ENCODE data around the gene DYSF. TPM values are rescaled to one million over a fixed set of nuclear protein-coding genes. Genes with fewer than 3 reads are reported as not detected.

The DYSF gene
- total RNA-seq, 2 experiments from 2014 or later: not detected

DNA sequence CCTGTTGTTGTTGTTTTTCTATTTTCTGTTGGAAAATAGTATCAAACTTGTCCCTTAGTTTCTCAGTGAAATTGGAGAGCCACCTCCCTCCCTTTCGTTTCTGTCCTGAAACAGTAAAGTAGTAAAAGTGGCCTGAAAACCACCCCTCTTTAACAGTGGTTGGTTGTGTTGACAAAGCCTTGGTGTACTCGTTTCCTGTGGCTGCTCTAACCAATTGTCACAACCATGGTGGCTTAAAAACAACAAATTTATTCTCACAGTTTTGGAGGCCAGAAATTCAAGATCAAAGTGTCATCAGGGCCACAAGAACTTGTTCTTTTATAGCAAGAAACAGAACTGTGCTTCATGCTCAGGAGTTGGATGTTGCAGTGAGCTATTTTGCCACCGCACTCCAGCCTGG, 4.0 kb upstream of the DYSF start:
- Histone ChIP-seq H2AFZ (ENCODE audit: low read length) (no peak overlapping the region), H3K4me2 (ENCODE audit: low read length) (no peak overlapping the region), H3K27ac (ENCODE audit: low read depth, low read length, poor library complexity, severe bottlenecking) (no peak overlapping the region), H3K4me3 (ENCODE audit: low read depth, low read length, poor library complexity, severe bottlenecking) (no peak overlapping the region), H3K79me2 (ENCODE audit: insufficient read depth, low read depth, low read length) (no peaks in the 10 kb centered on the region), H3K9me3 (ENCODE audit: low read length) (no peaks in the 10 kb centered on the region), H3K36me3 (ENCODE audit: insufficient read depth, low read length) (no peaks in the 10 kb centered on the region), H4K20me1 (ENCODE audit: insufficient read depth, low read length) (no peaks in the 10 kb centered on the region), H3K9me2 (ENCODE audit: insufficient read depth, low read length) (no peaks in the 10 kb centered on the region), H3K4me1 (ENCODE audit: insufficient read depth, low read length, poor library complexity, severe bottlenecking) (no peaks in the 10 kb centered on the region)
- intact Hi-C loops (cut with micrococcal nuclease; ENCODE audit: unreplicated experiment): no loop called here
- BruUV-seq (replicated peaks): no TSS peak
- TF ChIP-seq, protein P1, sequence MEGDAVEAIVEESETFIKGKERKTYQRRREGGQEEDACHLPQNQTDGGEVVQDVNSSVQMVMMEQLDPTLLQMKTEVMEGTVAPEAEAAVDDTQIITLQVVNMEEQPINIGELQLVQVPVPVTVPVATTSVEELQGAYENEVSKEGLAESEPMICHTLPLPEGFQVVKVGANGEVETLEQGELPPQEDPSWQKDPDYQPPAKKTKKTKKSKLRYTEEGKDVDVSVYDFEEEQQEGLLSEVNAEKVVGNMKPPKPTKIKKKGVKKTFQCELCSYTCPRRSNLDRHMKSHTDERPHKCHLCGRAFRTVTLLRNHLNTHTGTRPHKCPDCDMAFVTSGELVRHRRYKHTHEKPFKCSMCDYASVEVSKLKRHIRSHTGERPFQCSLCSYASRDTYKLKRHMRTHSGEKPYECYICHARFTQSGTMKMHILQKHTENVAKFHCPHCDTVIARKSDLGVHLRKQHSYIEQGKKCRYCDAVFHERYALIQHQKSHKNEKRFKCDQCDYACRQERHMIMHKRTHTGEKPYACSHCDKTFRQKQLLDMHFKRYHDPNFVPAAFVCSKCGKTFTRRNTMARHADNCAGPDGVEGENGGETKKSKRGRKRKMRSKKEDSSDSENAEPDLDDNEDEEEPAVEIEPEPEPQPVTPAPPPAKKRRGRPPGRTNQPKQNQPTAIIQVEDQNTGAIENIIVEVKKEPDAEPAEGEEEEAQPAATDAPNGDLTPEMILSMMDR (conservative IDR thresholded peaks at IDR 0.05; ENCODE audit: low read length): no peak
- TF ChIP-seq EZH2phosphoT487 (IDR thresholded peaks at IDR 0.05; ENCODE audit: borderline replicate concordance, low read depth, low read length): no peak
- CTCF ChIA-PET (ENCODE audit: unreplicated experiment): no interaction called here
- POLR2A ChIA-PET: no interaction called here
- DNase-seq (ENCODE audit: low spot score): no peak

DNA sequence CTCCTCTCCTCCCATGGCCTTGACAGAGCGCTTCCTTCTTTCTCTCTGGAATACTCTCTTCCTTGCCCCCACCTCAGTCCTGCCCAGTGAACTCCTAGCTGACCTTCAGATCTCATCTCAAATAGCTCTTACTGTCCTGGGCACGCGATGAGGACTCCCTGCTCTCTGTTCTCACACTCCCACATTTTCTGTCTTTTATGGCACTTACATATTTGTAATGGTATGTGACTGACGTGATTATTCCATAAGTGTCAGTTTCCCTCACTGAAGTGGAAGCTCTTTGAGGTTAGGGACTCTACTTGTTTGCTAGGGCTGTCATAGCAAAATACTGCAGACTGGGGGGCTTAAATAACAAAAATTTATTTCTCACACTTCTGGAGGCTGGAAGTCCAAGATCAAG, 1.7 kb upstream of the DYSF start:
- intact Hi-C loops (cut with micrococcal nuclease; ENCODE audit: unreplicated experiment): no loop called here
- Histone ChIP-seq H3K4me1 (ENCODE audit: insufficient read depth, low read length, poor library complexity, severe bottlenecking) (peaks cover 10% of the 10 kb centered on the region), H3K4me3 (ENCODE audit: low read depth, low read length, poor library complexity, severe bottlenecking) (no peak overlapping the region), H3K27ac (ENCODE audit: low read depth, low read length, poor library complexity, severe bottlenecking) (no peak overlapping the region), H4K20me1 (ENCODE audit: insufficient read depth, low read length) (no peaks in the 10 kb centered on the region), H3K9me2 (ENCODE audit: insufficient read depth, low read length) (no peaks in the 10 kb centered on the region), H3K79me2 (ENCODE audit: insufficient read depth, low read depth, low read length) (no peaks in the 10 kb centered on the region), H3K36me3 (ENCODE audit: insufficient read depth, low read length) (no peaks in the 10 kb centered on the region), H3K9me3 (ENCODE audit: low read length) (no peaks in the 10 kb centered on the region), H3K4me2 (ENCODE audit: low read length) (no peak overlapping the region), H2AFZ (ENCODE audit: low read length) (no peak overlapping the region)
- no peak for DNase-seq (ENCODE audit: low spot score)
- no TSS peak for BruUV-seq (replicated peaks)
- no peak for TF ChIP-seq EZH2phosphoT487 (IDR thresholded peaks at IDR 0.05; ENCODE audit: borderline replicate concordance, low read depth, low read length)
- TF ChIP-seq, protein P1 (conservative IDR thresholded peaks at IDR 0.05; ENCODE audit: low read length): no peak
- ChIA-PET POLR2A (interaction anchor here (0.5 kb wide), 1 partner anchor 46 kb away, joined by 4 read pairs; no protein-coding TSS in a partner anchor), CTCF (ENCODE audit: unreplicated experiment) (no interaction called here)

DNA sequence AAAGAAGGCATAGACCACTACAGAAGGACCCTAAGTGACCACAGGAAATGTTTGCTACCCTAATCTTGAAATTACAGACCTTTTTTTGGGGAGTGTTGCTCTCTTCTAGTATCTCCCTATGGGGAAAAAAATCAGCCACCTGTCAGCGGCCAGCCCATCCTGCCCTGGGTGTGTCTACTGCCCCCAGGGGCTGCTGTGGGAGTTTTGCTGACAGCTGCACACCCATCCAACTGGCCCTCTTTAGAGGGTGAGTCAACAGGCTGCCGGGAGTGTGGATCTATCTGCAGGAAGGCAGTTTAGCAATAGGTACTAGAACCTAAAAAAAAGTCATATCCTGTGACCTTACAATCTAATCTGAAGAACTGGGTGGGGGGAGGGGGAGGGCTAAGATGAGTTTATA, 796 bp upstream of the DYSF start:
- Histone ChIP-seq H3K27ac (ENCODE audit: low read depth, low read length, poor library complexity, severe bottlenecking) (no peak overlapping the region), H2AFZ (ENCODE audit: low read length) (no peak overlapping the region), H3K36me3 (ENCODE audit: insufficient read depth, low read length) (no peaks in the 10 kb centered on the region), H3K9me2 (ENCODE audit: insufficient read depth, low read length) (no peaks in the 10 kb centered on the region), H3K4me1 (ENCODE audit: insufficient read depth, low read length, poor library complexity, severe bottlenecking) (peaks cover 10% of the 10 kb centered on the region), H3K4me2 (ENCODE audit: low read length) (no peak overlapping the region), H3K9me3 (ENCODE audit: low read length) (no peaks in the 10 kb centered on the region), H4K20me1 (ENCODE audit: insufficient read depth, low read length) (no peaks in the 10 kb centered on the region), H3K79me2 (ENCODE audit: insufficient read depth, low read depth, low read length) (no peaks in the 10 kb centered on the region), H3K4me3 (ENCODE audit: low read depth, low read length, poor library complexity, severe bottlenecking) (no peak overlapping the region)
- no peak for TF ChIP-seq EZH2phosphoT487 (IDR thresholded peaks at IDR 0.05; ENCODE audit: borderline replicate concordance, low read depth, low read length)
- TF ChIP-seq, protein P1 (conservative IDR thresholded peaks at IDR 0.05; ENCODE audit: low read length): peak; percentile 47
- intact Hi-C loops (cut with micrococcal nuclease; ENCODE audit: unreplicated experiment): no loop called here
- POLR2A ChIA-PET: interaction anchor here (0.6 kb wide), 1 partner anchor 213 kb away, joined by 3 read pairs; no protein-coding TSS in a partner anchor
- CTCF ChIA-PET (ENCODE audit: unreplicated experiment): no interaction called here
- no TSS peak for BruUV-seq (replicated peaks)
- DNase-seq (ENCODE audit: low spot score): peak; percentile 23
